ENCODE data around the gene ZNF91. TPM values are rescaled to one million over a fixed set of nuclear protein-coding genes. Genes with fewer than 3 reads are reported as not detected.

Gene ZNF91
- total RNA-seq, 1 experiment from 2014 or later: 37.4 TPM

DNA sequence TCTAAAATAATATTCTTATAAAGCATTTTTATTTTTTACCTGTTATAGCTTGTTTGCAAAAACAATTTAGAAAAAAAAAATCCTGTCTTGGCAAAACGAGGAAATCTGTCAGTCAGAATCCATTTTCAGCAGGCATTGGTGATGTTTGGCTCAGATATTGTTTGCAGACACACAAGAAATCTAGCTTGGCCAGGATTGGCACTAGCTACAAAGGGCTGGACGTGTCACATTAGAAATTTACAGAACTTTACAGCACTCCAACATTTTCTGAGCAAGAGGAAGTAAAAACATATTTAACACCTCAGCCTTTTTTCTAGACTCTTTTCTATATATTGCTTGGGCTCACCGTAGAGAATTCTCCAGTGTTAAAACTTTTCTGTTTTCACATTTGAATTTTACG lies 9.9 kb downstream of the ZNF91 start:
- BruUV-seq (replicated peaks): no TSS peak
- peaks cover 93% of the 10 kb centered on the region for H3K36me3 ChIP-seq (ENCODE audit: low read depth)

DNA sequence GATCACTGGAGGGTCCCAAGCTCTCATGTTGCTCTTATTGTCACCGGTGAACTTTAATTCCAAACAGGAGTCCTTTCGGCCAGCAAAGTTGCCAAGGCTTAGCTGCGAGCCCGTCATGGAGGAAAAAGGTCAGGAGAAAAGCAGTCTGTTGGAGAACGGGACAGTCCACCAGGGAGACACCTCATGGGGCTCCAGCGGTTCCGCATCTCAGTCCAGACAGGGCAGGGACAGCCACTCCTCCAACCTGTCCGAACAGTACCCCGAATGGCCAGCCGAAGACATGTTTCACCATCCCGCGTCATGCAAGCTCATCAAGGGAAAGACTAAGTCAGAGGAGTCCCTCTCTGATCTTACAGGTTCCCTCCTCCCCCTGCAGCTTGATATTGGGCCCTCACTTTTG lies 10.4 kb downstream of the ZNF91 start:
- no peaks in the 10 kb centered on the region for H4K20me1 ChIP-seq (ENCODE audit: insufficient read depth)
- DNase-seq: no peak
- ChIA-PET POLR2A (ENCODE audit: unreplicated experiment) (no interaction called here), CTCF (no interaction called here)
- H3K4me1 ChIP-seq (replicated peaks; ENCODE audit: insufficient read depth): no peaks in the 10 kb centered on the region
- no peaks in the 10 kb centered on the region for H3F3A ChIP-seq (ENCODE audit: insufficient read depth, low read depth)
- H3K27me3 ChIP-seq (ENCODE audit: insufficient read depth, low read depth): no peaks in the 10 kb centered on the region
- no peak overlapping the region for H3K27ac ChIP-seq
- H3K79me2 ChIP-seq (ENCODE audit: low read depth): peaks cover 97% of the 10 kb centered on the region
- H3K36me3 ChIP-seq (ENCODE audit: low read depth): peaks cover 93% of the 10 kb centered on the region
- H3K9me2 ChIP-seq (ENCODE audit: insufficient read depth): no peaks in the 10 kb centered on the region
- no TSS peak for BruUV-seq (replicated peaks)
- H3K4me2 ChIP-seq: no peak overlapping the region
- H2AFZ ChIP-seq: no peak overlapping the region
- H3K9me3 ChIP-seq (ENCODE audit: insufficient read depth, low read depth): peaks cover 76% of the 10 kb centered on the region
- intact Hi-C loops (cut with micrococcal nuclease; ENCODE audit: unreplicated experiment): no loop called here
- TF ChIP-seq EZH2 (IDR thresholded peaks at IDR 0.05; ENCODE audit: low read depth): no peak
- TF ChIP-seq, protein P1, sequence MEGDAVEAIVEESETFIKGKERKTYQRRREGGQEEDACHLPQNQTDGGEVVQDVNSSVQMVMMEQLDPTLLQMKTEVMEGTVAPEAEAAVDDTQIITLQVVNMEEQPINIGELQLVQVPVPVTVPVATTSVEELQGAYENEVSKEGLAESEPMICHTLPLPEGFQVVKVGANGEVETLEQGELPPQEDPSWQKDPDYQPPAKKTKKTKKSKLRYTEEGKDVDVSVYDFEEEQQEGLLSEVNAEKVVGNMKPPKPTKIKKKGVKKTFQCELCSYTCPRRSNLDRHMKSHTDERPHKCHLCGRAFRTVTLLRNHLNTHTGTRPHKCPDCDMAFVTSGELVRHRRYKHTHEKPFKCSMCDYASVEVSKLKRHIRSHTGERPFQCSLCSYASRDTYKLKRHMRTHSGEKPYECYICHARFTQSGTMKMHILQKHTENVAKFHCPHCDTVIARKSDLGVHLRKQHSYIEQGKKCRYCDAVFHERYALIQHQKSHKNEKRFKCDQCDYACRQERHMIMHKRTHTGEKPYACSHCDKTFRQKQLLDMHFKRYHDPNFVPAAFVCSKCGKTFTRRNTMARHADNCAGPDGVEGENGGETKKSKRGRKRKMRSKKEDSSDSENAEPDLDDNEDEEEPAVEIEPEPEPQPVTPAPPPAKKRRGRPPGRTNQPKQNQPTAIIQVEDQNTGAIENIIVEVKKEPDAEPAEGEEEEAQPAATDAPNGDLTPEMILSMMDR (conservative IDR thresholded peaks at IDR 0.05): no peak
- H3K4me3 ChIP-seq: 0 out of 2 replicates have a peak overlapping the region, but pooled peaks have one; percentile 31

More for the DNA sequence above, 9.9 kb downstream of the ZNF91 start:
- Histone ChIP-seq H3K9me3 (ENCODE audit: insufficient read depth, low read depth) (peaks cover 77% of the 10 kb centered on the region), H3F3A (ENCODE audit: insufficient read depth, low read depth) (no peaks in the 10 kb centered on the region), H3K27ac (no peak overlapping the region), H2AFZ (no peak overlapping the region), H3K27me3 (ENCODE audit: insufficient read depth, low read depth) (no peaks in the 10 kb centered on the region), H3K4me3 (no peak overlapping the region), H3K4me1 (replicated peaks; ENCODE audit: insufficient read depth) (no peaks in the 10 kb centered on the region), H3K4me2 (no peak overlapping the region), H3K79me2 (ENCODE audit: low read depth) (peaks cover 97% of the 10 kb centered on the region), H4K20me1 (ENCODE audit: insufficient read depth) (no peaks in the 10 kb centered on the region), H3K9me2 (ENCODE audit: insufficient read depth) (no peaks in the 10 kb centered on the region)
- intact Hi-C loops (cut with micrococcal nuclease; ENCODE audit: unreplicated experiment): no loop called here
- ChIA-PET CTCF (no interaction called here), POLR2A (ENCODE audit: unreplicated experiment) (no interaction called here)
- TF ChIP-seq, protein P1 (conservative IDR thresholded peaks at IDR 0.05): no peak
- no peak for TF ChIP-seq EZH2 (IDR thresholded peaks at IDR 0.05; ENCODE audit: low read depth)
- DNase-seq: no peak

- no peaks in the 10 kb centered on the region for H4K20me1 ChIP-seq (ENCODE audit: insufficient read depth)
- H3K4me3 ChIP-seq: peak overlapping the region; percentile 31; the same call in 1 of the 2 replicates
- no TSS peak for BruUV-seq (replicated peaks)
- H3K79me2 ChIP-seq (ENCODE audit: low read depth): peaks cover 97% of the 10 kb centered on the region
- no peaks in the 10 kb centered on the region for H3K27me3 ChIP-seq (ENCODE audit: insufficient read depth, low read depth)
- H3K9me2 ChIP-seq (ENCODE audit: insufficient read depth): no peaks in the 10 kb centered on the region
- TF ChIP-seq, protein P1 (conservative IDR thresholded peaks at IDR 0.05): no peak
- TF ChIP-seq EZH2 (IDR thresholded peaks at IDR 0.05; ENCODE audit: low read depth): no peak
- H3K27ac ChIP-seq: no peak overlapping the region
- CTCF ChIA-PET: interaction anchor here (0.6 kb wide), 1 partner anchor 776 kb away, joined by 3 read pairs; no protein-coding TSS in a partner anchor
- peaks cover 93% of the 10 kb centered on the region for H3K36me3 ChIP-seq (ENCODE audit: low read depth)
- no peak for DNase-seq
- no peaks in the 10 kb centered on the region for H3K4me1 ChIP-seq (replicated peaks; ENCODE audit: insufficient read depth)
- H3F3A ChIP-seq (ENCODE audit: insufficient read depth, low read depth): no peaks in the 10 kb centered on the region
- H3K4me2 ChIP-seq: no peak overlapping the region
- intact Hi-C loops (cut with micrococcal nuclease; ENCODE audit: unreplicated experiment): no loop called here
- POLR2A ChIA-PET (ENCODE audit: unreplicated experiment): no interaction called here
- H3K9me3 ChIP-seq (ENCODE audit: insufficient read depth, low read depth): peaks cover 76% of the 10 kb centered on the region
- H2AFZ ChIP-seq: no peak overlapping the region
Observed at GRCh38 chr19:23384166-23384565, 11.1 kb downstream of the ZNF91 start.
